Non-pigmented ciliary epithelial cell (primary cell): Measurements from ENCODE around the gene FOSL2.

Source experiments
- DNase-seq: peaks from one replicate; pipeline ENCODE4 v3.0.0-alpha.2; 2010; ENCODE audit warnings: low read depth

Gene FOSL2

DNA sequence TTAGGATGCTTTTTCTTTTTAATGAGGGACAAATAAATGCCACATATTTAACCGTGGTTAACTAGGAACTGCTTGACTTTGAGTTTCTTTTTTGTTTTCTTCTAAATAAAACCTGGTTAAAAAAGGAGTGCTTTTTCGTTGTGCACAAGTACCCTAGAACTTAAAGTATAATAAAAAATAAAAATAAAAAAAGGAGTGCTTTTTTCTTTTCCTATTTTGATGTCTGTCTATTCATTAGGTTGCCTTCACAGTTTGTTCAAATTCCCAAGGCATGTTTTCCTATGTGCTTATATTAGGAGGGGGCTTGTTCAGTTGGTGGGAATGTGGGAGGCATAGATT, 4.4 kb downstream of the FOSL2 start:
- no peak for DNase-seq

DNA sequence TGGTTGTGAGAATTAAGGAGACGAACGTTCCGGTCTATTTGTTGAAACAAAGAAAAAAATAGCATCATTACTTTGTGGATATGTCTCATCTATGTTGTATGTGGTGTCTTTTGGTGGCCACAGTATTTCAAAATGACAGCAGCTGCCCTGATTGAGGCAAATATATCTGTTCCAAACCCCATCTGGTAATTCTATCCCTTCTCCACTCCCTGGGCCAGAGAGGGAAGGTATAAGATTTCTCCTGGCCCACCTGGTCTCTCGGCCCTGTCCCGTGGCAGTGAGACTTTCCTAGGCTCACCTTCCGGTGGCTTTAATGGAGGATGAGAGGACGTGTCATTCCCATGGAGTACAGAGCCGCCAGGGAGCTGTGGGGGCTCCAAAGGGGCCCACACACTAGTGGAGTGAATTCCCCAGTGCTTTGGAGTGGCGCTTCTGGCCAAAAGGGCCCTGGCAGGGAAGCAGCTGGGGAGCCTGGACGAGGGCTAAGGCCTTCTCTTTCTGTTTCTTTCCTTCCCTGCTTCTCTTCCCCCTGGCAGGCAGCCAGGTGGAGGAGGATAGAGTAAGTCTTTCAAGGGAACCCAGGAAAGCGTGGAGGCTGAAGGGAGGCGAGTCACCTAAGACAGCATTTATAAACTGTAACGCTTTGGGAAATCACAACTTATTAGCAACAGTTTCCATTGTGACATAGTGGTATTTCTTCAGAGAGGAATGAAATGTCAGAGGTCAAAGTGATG, 5.6 kb downstream of the FOSL2 start:
- DNase-seq = no peak

- DNase-seq = no peak
Measured at GRCh38 chr2:28399289-28399688, 6.6 kb downstream of the FOSL2 start.

GRCh38 chr2:28399956-28400355, 7.3 kb downstream of the FOSL2 start:
- no peak for DNase-seq

DNA sequence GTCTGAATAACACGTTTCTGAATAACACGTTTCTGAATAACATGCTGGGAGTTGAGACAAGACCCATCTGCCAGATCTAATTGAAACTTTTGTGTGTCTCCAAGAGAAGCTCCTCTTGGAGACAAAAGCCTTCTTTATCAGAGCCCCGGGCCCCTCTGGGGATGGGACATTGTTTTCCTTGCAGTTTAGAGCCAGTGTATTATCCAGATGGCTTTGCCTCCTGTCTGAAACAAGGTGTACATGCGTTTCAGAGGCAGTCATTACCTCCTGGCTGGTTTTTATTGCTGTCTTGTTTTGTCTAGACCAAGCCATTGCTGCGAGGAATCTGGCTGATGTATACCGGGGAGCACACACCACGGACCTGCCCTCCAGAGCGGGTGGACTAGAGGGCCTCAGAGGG, 7.8 kb downstream of the FOSL2 start:
- DNase-seq = no peak

DNA sequence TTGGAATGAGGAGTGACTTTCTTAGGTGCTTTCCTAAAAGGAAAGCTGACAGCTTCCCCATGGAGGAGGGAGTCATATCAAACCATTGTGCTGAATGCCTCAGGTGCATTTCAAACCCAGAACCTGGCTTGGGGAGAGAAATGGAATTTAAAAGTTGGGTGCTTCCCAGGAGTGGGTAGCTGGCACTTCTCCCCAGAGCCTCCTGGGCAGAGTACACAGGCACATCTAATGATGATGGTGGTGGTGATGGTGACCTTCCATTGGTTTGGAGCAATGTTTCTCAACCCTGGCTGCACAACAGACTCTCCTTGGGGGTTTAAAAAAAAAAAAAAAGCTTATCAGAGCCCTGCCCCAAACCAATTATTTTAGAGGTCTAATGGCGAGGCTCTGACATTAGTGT, 8.3 kb downstream of the FOSL2 start:
- no peak for DNase-seq

GRCh38 chr2:28401411-28401810, 8.8 kb downstream of the FOSL2 start:
- no peak for DNase-seq

- no peak for DNase-seq
Measured at GRCh38 chr2:28401948-28402550, 9.4 kb downstream of the FOSL2 start.

GRCh38 chr2:28403370-28403956, 10.8 kb downstream of the FOSL2 start:
- DNase-seq = no peak

DNA sequence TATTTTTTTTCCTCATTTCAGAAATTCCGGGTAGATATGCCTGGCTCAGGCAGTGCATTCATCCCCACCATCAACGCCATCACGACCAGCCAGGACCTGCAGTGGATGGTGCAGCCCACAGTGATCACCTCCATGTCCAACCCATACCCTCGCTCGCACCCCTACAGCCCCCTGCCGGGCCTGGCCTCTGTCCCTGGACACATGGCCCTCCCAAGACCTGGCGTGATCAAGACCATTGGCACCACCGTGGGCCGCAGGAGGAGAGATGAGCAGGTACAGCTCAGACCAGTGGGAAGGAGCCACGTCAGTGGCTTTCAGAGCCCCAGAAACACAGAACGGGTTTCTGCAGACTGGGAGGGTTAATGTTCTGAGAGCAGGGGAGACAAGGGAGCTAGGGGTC, 11.4 kb downstream of the FOSL2 start:
- no peak for DNase-seq

GRCh38 chr2:28405537-28405936, 12.9 kb downstream of the FOSL2 start:
- no peak for DNase-seq

DNA sequence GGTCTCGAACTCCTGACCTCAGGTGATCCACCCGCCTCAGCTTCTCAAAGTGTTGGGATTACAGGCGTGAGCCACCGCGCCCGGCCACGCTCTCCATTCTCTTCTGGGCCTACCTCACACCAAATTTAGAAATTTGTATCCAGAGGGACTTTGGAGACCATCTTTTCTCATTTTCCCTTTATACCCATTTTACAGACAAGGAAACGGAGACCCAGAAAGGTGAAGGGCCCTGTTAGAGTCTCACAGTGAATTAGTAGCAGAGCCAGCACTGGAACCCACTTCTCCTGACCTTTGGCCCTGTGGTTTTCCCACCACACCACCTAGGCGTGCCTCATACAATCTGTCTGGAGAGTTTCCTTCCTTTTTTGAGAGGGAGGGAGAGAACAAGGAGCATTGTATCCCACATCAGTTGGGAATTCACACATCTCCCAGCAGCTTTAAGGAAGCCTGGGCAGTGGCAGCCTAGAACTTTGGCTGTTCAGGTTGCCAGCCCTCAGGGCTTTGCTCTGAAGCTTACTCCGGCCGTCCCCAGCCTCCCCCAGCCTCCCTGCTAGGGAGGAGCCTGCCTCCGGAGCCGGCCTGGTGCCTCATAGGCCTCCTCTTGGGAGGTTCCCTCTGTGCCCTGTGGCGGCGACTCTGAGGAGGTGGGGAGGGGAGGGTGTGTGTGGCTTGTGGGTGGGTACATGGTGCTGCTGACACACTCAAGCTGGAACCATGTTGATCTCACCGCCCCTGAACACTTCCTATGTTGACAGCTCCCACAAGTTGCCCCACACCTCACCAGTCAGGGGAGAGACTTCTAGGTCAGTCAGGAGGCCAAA, 13.8 kb downstream of the FOSL2 start:
- DNase-seq = no peak

DNA sequence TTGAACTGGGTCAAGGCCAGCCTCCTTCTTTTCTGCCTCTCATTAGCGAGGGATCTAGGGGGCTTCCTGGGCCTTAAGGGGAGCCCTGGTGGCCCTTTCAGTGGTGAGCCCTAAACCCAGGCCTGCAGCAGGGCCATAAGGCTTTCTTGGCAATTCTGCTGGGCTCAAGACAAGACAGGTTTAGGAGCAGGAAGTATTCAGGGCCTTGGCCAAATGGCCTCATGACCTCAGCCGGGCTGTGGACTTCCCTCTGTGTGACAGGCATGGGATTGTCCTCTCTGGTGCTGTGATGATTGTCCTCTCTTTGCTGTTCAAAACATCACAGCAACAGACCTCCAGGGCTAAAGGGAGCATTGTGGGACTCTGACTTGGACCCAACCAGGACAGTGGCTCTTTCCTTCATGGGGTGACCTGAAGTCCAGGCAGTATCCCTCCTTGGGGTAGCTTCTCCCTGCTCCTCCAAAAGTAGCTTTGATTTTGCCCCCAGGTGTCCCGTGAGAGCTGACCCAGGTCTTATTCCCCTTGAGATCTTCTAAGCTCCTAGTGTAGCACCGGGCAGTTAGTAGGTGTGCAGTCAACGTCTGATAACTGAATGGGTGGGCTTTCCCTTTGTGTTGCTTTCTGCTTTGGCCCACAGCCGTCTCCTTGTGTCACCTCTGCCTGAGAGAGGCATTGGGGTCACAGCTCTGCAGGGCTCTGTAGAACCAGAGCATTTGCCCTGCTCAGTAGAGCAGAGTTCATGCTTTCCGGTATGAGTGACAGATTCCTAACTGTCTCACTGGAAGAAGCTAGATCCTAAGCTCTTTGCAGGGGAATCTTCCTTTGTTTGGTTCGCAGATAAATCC, 14.7 kb downstream of the FOSL2 start:
- no peak for DNase-seq

- no peak for DNase-seq
Measured at GRCh38 chr2:28407976-28408690, 15.5 kb downstream of the FOSL2 start.

DNA sequence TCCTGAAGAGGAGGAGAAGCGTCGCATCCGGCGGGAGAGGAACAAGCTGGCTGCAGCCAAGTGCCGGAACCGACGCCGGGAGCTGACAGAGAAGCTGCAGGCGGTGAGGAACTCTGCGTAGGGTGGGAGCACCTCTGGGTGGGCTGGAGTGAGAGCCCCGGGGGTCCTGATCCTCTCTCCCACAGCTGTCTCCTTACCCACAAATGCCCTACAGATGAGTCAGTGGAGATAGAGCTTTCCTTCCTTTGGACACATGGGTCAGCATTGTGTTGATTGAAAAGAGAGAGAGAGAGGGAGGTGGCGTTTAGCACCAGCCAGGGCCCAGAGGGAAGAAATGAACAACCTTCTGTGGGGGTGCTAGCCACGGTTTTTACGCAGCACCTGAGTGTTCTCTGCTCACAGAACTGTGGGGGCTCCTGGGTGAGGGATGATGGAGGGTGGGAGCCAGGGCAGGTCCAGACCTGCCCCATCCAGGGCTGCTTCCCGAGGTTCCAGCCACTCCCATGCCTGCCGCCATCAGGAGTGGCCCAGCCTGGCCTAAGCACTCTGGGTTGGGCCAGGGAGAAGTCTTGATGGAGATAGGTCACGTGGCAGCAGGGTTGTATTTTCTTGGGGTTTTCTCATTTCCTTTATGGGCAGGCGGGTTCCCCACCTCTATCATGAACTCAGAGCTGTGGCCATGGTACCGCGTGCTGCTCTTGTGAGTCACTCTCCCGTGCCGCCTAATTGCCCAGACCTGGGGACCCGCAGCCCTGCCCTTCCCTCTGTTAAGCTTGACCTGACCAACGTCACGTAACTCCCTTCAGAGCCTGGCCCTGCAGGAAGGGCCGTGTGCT, 16.3 kb downstream of the FOSL2 start:
- DNase-seq = no peak

DNA sequence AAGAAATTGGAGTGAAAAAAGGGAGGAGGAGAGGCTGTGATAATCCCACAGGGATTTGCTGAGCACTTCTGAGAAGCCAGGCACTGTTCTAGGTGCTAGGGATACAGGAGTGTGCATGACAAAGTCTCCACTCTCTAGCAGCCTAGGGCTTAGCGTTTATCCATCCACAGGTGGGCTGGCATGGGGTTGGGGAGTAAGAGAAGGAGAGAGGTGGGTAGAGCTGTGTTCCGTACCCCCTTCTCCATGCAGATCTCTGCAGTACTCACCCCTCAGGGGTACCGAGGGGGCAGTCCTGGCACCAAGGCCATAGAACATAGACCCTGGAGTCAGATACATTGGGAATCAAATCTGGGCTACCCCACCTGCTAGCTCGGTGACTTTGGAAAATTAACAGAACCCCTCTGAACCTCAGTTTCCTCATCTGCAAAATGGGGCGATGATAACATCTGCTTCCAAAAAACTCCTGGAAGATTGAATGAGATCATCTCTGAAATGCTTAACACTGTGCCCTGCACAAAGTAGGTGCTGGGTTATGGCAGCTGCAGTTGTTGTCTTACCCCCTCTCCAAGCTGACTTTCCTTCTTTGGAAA, 18.6 kb downstream of the FOSL2 start:
- DNase-seq = no peak

DNA sequence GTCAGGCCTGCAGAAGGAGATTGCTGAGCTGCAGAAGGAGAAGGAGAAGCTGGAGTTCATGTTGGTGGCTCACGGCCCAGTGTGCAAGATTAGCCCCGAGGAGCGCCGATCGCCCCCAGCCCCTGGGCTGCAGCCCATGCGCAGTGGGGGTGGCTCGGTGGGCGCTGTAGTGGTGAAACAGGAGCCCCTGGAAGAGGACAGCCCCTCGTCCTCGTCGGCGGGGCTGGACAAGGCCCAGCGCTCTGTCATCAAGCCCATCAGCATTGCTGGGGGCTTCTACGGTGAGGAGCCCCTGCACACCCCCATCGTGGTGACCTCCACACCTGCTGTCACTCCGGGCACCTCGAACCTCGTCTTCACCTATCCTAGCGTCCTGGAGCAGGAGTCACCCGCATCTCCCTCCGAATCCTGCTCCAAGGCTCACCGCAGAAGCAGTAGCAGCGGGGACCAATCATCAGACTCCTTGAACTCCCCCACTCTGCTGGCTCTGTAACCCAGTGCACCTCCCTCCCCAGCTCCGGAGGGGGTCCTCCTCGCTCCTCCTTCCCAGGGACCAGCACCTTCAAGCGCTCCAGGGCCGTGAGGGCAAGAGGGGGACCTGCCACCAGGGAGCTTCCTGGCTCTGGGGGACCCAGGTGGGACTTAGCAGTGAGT, 19.4 kb downstream of the FOSL2 start:
- DNase-seq = no peak

GRCh38 chr2:28412625-28413151, 20.0 kb downstream of the FOSL2 start:
- no peak for DNase-seq
